Activated CD4-positive, CD25-positive, alpha-beta regulatory T cell treated with anti-CD3 and anti-CD28 coated beads, Interleukin-2, amount 50 U/mL, for 24 hours (primary cell): Measurements from ENCODE around the gene COP1.

Experiments
- ATAC-seq, 2 donors: fragments of 150-1000 bp; cut with Tn5 transposase; one replicate each; pipeline ENCODE4 v1.10.0; 2021; ENCODE audit warnings: mild to moderate bottlenecking in 1 of 2, moderate library complexity in 1 of 2

Gene COP1

GRCh38 chr1:176198413-176198812 lies 8.7 kb downstream of the COP1 start:
- no peak for ATAC-seq

- ATAC-seq, result no peak
These were observed 10.4 kb downstream of the COP1 start for GRCh38 chr1:176196728-176197127.

DNA sequence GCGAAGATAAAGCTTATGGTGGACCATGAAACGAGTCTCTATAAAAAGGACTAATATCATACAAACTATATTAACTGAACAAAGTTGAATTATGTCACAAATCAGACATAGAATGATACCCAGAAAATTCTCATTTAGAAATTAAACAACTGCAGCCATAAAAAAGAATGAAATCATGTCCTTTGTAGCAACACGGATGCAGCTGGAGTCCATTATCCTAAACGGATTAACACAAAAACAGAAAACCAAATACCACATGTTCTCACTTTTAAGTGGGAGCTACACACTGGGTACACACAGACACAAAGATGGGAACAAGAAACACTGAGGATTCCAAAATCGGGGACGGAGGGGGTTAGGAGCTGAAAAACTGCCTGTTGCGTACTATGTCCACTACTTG lies 11.5 kb downstream of the COP1 start:
- ATAC-seq, result no peak

- no peak for ATAC-seq
These were observed 13.4 kb downstream of the COP1 start for GRCh38 chr1:176193663-176194062.

- ATAC-seq, result peak; percentile 56 to 87
These were observed 14.1 kb downstream of the COP1 start for GRCh38 chr1:176193023-176193422.

DNA sequence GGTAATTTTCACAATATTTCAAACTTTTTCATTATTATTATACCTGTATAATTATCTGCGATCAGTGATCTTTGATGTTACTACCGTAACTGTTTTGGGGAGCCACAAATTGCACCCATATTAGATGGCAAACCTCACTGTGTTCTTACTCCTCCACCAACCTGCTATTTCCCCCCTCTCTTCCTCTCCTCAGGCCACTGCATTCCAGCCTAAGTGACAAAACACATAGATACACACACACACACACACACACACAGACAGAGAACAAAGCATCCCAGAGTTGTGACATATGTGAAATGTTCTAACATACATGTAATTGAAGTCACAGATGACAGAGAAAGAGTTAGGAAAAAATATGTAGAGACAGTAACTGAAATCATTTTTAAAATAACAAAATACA lies 18.5 kb downstream of the COP1 start:
- no peak for ATAC-seq

DNA sequence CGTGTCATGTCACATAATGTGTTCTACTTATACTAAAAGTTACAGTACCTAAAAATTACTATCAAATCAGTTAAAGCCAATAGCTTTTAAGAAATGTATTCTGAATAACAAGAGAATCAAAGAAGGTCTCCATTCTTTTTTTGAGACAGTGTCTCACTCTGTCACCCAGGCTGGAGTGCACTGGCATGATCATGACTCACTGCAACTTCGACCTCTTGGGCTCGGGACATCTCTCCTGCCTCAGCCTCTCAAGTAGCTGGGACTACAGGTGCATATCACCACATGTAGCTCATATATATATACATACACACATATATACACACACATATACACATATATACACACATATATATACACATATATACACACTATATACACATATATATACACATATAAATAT lies 20.1 kb downstream of the COP1 start:
- no peak for ATAC-seq

DNA sequence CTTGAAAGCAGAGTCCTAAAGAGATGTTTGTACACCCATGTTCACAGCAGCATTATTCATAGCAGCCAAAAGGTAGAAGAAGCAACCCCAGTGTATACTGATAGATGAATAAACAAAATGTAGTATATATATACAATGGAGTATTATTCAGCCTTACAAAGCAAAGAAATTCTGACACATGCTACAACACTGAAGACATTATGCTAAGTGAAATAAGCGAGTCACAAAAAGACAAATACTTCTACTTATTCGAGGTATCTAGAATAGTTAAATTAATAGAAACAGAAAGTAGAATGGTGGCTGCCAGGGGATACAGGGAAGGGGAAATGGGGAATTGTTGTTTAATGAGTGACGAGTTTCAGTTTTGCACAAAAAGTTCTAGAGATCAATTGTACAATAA lies 23.5 kb downstream of the COP1 start:
- peak; percentile 77 to 83 for ATAC-seq

DNA sequence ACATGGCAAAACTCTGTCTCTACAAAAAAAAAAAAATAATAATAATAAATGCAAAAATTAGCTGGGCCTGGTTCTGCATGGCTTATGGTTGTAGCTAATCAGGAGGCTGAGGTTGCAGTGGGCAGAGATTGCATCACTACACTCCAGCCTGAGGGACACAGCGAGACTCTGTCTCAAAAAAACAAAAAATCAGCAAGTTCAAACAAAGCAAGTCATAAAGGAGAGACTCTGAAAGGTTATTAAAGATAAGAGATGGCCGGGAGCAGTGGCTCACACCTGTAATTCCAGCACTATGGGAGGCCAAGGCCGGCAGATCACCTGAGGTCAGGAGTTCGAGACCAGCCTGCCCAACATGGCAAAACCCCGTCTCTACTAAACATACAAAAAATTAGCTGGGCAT lies 28.8 kb downstream of the COP1 start:
- ATAC-seq, result no peak

GRCh38 chr1:176177764-176178163 lies 29.3 kb downstream of the COP1 start:
- ATAC-seq, result peak; percentile 61 to 78

GRCh38 chr1:176174108-176174507 lies 33.0 kb downstream of the COP1 start:
- no peak for ATAC-seq

DNA sequence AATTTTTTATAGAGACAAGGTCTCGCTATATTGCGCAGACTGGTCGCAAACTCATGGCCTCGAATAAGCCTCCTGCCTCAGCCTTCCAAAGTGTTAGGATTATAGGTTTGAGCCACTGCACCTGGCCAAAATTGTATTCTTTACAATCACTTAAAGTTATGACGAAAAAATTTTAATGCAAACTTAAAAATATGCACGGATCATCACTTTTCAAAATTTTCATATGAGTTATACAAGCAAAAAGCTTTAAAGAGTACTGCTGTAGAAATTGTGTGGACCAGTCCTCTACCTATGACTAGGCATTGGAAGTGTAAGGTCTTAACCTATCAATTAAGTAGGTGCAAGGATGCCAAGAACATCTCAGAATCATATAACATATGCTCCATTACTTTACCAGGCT lies 34.9 kb downstream of the COP1 start:
- ATAC-seq, result no peak

DNA sequence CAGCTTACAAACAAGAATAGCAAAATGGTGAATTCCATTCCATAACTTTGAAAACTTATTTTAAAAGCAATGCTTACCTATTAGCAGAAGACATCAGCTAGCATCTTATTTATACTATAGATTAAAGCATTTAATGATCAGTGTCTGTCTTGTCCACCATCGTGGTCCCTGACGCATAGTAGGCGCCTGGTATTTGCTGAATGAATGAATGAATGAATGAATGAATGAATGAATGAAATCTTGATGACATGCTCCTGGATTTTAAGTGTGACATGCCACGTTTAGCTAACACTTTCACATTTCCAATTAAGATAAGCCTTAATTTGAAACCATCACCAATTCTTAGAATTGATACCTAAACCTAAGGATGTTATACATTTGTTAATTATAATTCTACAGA lies 39.9 kb downstream of the COP1 start:
- ATAC-seq, result no peak

GRCh38 chr1:176165573-176165972 lies 41.5 kb downstream of the COP1 start:
- no peak for ATAC-seq

DNA sequence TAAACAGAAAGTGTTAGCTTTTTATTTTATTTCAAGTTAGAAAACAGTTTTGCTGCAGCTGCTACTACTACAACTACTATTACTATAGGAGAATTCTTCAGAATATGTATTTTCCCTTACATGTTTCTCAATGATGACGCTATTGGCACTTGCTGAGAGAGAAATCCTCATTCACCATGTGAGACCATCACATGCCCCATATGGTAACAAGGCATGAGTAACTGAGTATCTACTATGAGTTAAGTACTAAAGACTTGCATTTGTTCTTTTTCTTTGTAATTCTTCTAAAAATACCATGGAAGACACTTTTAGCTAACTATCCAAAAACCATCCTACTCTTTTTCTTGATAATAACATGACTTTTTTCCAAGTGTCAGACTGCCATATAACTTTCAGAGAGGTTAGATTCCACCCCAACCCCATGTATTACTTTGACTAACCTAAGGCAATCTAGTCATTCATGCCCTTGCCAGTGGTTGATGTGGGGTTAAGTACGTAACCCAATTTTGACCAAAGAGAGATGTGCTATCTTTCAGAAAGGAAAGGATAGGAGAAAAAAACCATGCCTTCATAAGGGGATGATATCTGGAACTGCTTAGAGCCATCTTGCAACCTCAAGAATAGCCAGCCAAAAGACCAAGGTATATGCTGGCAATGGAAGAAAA lies 42.9 kb downstream of the COP1 start:
- ATAC-seq, result peak; percentile 25 to 37

DNA sequence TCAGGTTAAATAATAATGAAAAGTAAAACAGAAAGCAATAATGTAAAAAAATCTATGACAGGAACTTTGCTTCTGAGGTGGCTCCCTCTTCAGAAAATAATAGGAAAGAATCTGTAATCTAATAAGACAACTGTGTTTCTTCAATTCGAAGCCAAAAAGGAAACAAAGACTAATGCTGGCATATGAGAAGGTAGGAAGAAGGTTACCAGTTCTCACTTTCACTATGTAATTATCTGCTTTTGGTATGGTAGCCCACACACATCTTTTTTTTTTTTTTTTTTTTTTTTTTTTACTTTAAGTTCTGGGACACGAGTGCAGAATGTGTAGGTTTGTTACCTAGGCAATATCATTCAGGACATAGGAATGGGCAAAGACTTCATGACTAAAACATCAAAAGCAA lies 47.1 kb downstream of the COP1 start:
- ATAC-seq, result peak; percentile 77 to 79

DNA sequence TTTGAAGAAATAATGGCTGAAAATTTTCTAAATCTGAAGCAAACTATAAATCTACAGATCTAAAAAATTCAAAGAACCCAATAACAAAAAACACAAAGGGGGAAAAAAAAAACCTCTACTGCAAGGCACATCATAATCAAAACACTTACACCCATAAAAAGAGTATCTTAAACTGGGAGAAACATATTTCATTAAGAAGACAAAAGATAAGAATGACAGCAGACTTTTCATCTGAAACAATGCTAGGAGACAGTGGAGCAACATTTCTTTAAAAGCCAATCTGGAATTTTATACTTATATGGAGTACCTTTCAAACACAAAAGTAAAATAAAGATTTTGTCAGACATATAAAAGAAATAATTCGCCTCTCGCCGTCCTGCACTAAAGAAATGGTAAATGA lies 49.1 kb downstream of the COP1 start:
- no peak for ATAC-seq

GRCh38 chr1:176149939-176150807 lies 56.9 kb downstream of the COP1 start:
- no peak for ATAC-seq

DNA sequence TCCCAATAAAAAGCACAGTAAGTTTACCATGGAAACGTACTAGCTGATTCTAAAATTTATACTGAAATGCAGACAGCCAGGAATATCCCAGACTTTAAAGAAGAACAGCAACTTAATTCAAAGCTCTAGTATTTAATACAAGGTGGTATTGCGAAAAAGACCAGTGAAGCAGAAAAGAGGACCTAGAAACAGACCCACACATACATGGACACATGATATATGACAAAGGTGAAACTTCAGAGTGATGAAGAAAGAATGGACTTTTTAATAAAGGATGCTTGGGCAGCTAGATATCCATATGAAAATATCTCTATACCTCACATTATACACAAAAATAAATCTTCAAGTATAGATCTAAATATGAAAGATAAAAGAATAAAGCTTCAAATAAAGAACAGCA lies 62.6 kb downstream of the COP1 start:
- no peak for ATAC-seq

DNA sequence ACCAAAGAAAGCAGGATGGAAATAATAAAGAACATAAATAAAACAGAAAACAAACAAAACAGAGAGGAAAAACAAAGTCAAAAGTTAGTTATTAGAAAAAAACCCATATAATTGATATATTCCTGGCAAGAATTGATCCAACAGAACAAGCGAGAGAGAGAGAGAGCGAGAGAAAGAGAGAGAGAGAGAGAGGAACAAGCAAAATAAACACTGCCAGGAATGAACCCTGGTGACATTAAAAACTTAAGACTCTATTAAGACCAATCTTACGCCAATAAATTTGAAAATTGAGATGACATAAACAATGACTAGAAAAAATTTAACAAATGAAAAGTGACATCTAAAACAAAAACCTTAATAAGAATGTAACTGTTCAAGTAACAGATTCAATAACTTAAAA lies 64.1 kb downstream of the COP1 start:
- no peak for ATAC-seq

DNA sequence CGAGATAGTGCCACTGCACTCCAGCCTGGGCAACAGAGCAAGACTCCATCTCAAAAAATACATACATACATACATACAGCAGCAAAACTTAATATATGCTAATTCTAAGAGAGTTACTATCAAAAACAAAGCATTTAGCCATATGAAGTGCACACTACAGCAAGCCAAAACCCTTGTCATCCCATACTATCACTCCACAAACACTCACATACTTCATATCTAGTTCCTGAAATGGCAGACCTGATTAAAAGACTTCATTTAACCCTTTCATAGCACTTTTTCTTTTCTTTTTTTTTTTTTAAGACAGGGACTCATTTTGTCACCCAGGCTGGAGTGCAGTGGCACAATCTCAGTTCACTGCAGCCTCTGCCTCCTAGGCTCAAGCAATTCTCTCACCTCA lies 65.6 kb downstream of the COP1 start:
- ATAC-seq, result no peak

- no peak for ATAC-seq
These were observed 70.2 kb downstream of the COP1 start for GRCh38 chr1:176136891-176137290.

DNA sequence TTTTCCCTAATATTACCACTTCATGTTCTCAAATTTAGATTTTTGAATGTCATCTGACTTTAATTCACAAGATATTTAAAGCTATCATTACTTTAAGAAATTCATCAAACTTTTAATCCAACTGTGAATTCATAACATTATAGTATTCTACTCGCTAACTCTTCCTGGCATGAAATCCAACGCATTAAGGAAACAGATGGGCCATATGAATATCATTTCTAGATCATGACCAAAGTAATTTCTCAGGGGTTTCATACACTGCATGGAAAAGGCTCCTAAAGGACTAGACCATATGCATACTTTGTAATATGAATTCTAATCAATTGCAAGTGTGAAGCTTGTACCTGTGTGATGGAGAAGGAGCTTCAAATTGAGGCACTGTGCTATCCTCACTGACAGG lies 72.4 kb downstream of the COP1 start:
- no peak for ATAC-seq

GRCh38 chr1:176122282-176122681 lies 84.8 kb downstream of the COP1 start:
- no peak for ATAC-seq
